C4-2B (cell line): ENCODE results near the gene PCYOX1L.

Experiments used
- CTCF ChIP-seq: fragments of 450-650 bp; conservative IDR thresholded peaks from 2 replicates; pipeline ENCODE4 v1.5.1; 2017; ENCODE audit warnings: mild to moderate bottlenecking
- ZFX ChIP-seq: fragments of 450-650 bp; IDR thresholded peaks from 2 replicates; pipeline ENCODE4 v1.6.1; 2017

- no peak for TF ChIP-seq CTCF
- TF ChIP-seq ZFX, result no peak
Observed at GRCh38 chr5:149362541-149362940, 4.7 kb downstream of the PCYOX1L start.
